HG02759 (cell line): Measurements from ENCODE around the gene TIMM17A.

Experiments
- ATAC-seq: cut with Tn5 transposase; IDR thresholded peaks from one replicate; pipeline ENCODE4 v1.9.1; 2021; ENCODE audit warnings: mild to moderate bottlenecking, moderate library complexity; ENCODE audit not compliant: unreplicated experiment

The TIMM17A gene

DNA sequence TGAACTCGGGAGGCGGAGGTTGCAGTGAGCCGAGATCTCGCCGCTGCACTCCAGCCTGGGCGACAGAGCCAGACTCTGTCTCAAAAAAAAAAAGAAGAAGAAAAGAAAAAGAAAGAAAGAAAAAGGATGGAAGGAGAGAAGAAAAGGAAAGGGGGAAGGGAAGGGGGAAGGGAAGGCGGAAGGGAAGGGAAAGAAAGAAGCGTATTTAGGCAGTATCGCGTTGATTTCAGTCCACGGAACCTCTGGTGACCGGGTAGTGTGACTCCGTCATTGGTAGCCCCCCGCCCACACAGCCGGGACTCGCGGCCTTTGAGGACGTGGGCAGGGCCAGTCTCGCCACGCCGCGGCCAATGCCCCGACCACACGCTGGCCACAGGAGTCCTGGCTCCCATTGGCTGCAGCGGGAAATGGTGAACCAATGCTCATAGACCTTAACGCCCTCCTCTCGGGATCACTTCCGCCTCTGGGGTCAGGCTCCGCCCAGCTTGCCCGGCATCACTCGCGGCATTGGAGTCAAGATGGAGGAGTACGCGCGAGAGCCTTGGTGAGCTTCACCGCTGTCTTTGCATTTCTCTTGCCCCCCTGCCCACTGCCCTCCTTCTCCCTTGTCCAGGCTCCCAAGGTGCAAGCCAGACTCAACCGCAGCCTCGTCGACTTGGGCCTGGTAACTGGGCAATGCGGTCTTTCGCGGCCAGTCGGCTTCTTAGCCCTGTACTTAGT, at the start of gene TIMM17A:
Gene TIMM17A (plus strand): TSS at position 495 of the 720 bp plus-strand sequence. CDS start 24 bp downstream, at position 519.
- ATAC-seq = peak; percentile 99

DNA sequence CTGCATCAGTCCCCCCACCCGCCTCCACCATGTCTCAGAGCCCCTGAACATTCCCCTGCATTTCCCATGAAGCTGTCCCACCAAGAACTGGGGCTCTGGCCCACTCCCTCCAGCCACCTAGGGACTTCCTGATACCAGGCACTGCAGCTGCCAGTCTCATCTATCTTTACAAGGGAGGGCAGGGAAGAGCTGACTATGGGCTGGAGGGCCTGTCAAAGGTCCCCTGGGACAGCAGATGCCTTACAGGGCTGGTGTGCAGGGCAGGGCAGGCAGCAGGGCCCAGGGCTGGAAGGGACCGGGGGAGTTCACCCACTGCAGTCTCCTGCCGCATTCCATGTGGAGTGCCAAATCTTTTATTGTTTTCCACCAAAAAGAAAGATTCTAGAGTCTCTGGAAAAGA, 49.0 kb upstream of the TIMM17A start:
- no peak for ATAC-seq

- no peak for ATAC-seq
Observed at GRCh38 chr1:201907621-201908020, 47.7 kb upstream of the TIMM17A start.

DNA sequence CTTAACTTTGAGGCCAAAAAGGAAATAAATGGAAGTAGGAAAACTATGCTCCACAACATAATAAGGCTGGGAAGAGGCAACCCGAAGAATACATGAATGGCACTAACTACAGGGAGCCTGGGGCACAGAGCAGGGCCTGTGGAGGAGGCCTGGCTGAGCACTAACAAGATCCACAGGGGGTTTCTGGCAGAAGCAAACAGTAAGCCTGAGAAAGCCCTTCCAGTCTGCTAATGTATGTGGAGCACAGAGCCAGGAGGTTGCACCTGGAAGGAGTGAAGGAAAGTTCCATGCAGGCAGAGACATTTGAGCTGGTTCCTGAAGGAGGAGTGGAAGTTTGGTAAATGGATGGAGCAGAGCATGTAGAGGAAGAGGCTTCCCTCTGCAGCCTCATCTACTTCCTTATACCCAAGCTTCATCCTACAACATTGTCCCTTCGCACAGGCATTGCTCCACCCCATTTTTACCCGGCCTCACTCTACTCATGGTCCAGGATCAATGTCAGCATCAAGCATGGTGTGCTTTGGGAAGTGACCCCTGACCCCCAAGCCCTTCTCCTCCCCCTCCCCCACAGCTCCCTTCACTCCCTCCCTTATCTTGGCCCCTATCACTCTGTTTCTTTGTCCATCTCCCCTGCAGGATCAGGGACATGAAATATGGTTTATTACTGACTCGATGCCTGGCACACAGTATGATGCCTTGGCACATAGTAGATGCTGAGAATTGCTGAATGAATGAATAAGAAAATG, 43.3 kb upstream of the TIMM17A start:
- ATAC-seq = no peak

- no peak for ATAC-seq
Observed at GRCh38 chr1:201912832-201913231, 42.5 kb upstream of the TIMM17A start.

GRCh38 chr1:201914456-201915235, 40.7 kb upstream of the TIMM17A start:
- no peak for ATAC-seq

DNA sequence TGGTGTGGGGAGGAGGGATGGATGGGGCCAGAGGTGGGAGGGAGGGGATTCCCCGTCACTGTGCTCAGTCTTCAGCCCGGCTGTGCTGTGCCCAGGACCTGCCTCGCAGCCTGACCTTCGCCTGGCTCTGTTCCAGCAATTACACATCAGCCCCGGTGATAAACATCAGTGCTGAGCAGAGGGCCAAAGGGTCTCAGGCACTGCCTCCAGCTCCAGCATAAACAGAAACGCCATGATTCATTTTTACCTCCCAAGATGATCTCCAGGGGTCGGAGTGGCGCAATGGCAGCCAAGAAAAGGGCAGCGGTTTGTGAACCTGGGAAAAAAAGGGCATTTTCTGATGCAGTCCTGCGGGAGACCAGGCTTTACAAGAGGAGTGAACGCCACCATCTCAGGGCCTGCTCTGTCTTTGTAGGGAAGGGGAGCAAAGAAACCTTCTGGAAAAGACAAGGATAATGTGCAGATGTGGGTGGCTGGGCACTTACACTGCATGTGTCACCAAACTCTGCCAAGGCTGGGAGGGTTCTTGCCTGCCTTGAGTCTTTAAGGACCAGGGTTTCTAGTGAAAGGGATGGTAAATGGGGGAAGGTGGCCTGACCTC, 38.6 kb upstream of the TIMM17A start:
- no peak for ATAC-seq

DNA sequence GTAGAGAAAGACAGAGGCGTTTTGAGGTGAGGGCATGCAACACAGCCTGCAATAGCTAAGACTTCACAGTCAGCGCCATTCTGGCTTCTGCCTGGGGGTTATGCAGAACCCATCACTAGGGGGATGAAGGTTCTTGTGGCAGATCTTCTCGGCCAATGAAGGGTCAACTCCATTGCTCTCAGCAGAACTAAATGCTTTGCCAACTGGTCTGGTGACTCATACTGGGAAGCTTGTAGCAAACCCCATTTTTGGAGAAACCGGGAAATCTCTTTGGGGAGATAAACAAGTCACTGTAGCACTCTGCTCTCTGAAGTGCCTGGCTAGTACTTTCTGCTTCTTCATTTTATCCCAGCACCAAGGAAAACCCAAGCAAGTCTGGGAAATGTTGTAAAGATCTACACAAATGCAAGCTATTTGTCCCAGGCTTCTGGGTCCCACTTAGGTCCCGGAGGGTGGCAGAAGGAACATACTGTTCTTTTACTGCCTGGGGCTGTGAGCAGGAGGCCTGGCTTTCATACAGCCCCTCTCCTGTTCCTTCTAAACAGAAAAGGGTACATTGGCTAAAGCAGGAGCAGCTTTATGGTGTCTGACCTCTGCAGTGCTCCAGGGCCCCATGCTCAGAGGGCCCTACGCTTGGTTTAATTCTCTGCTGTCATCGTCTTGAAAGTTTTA, 37.8 kb upstream of the TIMM17A start:
- ATAC-seq = no peak

GRCh38 chr1:201918343-201918742, 37.0 kb upstream of the TIMM17A start:
- ATAC-seq = no peak

- ATAC-seq = no peak
Observed at GRCh38 chr1:201921952-201922558, 33.2 kb upstream of the TIMM17A start.

- no peak for ATAC-seq
Observed at GRCh38 chr1:201925301-201925567, 30.1 kb upstream of the TIMM17A start.

DNA sequence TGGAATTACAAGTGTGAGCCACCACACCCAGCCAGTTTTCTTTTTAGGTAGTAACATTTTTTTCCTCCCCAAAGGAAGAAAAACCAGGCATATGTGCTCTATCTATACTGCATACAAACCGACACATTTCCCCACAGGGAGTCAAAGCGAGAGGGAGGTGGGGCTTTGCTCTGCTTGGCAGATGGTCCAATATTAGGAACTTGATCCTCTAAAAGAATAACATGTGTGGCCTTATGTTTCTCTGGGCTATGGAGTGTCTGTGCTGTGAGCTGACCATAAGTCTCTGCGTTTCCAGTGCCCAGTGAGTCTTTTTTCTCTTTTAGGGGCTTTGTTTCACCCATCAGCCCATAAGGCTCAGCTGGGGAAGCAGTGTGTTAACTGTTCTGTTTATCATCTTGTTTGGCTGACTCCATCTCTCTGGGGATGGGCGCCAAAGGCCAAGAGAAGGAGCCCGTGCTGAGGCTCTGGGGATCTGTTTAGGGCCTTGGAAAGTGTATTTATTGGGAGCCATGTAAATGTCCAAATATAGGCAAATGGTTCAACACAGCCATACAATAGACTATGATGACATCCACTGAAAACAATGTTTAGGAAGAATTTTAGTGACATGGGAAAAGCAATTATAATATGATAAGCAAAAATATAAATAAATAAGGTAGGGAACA, 29.2 kb upstream of the TIMM17A start:
- no peak for ATAC-seq

- ATAC-seq = no peak
Observed at GRCh38 chr1:201928266-201928665, 27.0 kb upstream of the TIMM17A start.

DNA sequence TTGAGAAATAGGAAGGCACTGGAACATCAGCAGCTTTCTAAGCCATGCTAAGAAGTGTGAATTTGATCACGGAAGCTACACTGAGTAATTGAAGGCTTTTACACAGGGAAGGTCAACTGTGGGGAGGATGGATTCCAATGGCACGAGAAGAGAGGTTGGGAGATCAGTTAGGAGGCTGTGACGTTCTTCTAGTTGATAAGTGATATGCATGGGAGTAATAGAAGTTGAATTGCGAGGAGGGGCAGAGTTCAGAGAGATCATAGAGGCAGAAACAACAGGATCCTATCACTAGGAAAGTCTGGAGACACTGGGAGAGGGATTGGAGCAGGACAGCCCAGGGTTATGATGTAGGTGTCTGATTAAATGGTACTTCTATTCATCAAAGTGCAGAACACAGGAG, 25.2 kb upstream of the TIMM17A start:
- ATAC-seq = no peak

GRCh38 chr1:201930803-201931202, 24.5 kb upstream of the TIMM17A start:
- no peak for ATAC-seq

GRCh38 chr1:201933840-201934430, 21.4 kb upstream of the TIMM17A start:
- no peak for ATAC-seq

DNA sequence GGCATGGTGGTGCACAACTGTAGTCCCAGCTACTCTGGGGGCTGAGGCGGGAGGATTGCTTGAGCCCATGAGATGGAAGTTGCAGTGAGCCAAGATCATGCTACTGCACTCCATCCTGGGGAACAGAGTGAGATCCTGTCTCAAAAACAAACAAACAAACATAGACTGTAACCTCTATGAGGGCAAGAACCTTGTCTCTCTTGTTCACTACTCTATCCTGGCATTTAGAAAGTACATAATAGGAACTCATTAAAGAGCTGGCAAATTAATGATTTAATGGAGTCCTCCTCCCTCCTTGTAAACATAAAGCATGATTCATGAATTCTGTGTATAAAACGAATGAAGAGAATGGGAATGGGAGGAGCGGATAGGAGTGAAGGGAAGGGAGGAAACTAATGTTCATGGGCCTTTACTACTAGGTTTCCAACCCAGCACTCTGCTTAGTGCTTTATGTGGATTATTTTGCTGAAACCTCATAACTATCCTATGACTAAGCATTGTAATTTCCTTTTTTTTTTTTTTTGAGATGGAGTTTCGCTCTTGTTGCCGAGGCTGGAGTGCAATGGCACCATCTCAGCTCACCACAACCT, 17.6 kb upstream of the TIMM17A start:
- ATAC-seq = no peak

DNA sequence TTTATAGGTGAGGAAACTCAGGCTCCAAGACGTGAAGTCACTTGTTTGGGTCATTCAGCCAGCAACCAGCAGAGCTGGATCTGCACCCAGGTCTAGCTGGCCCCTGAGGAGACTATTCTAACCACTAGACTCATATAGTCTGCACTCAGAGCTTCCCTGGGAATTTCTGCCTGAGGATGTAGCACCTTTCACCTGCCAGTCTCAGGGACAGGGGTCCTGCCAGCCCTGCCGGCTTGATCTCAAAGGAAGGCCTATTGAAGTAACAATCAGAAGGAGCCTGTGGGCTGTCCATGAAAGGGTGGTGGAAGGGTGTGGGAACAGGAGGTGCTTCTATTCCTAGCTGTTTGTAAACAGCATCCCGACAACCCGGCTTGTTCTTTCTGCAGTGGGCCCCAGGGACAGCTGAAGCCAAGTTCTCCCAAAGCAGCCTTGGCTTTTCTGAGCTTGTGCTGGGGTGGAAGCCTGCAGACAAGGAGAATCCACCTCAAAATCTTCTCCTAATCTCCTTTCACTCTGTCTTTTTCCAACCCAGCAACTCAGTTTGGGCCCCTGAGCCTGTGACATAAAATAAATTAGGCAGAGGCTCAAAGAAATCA, 16.8 kb upstream of the TIMM17A start:
- ATAC-seq = no peak

- ATAC-seq = no peak
Observed at GRCh38 chr1:201939148-201939547, 16.2 kb upstream of the TIMM17A start.
